Measurements from ENCODE around the gene ULBP1.

GRCh38 chr6:149987602-149988107 lies 23.9 kb downstream of the ULBP1 start:
- TF ChIP-seq CTCF (IDR thresholded peaks at IDR 0.05) (no peak), POLR2AphosphoS5 (IDR thresholded peaks at IDR 0.05; ENCODE audit: low read depth, low read length) (no peak), TCF7L2 (IDR thresholded peaks at IDR 0.05; ENCODE audit: low read depth, low read length) (no peak)
- TF ChIP-seq, protein P1, sequence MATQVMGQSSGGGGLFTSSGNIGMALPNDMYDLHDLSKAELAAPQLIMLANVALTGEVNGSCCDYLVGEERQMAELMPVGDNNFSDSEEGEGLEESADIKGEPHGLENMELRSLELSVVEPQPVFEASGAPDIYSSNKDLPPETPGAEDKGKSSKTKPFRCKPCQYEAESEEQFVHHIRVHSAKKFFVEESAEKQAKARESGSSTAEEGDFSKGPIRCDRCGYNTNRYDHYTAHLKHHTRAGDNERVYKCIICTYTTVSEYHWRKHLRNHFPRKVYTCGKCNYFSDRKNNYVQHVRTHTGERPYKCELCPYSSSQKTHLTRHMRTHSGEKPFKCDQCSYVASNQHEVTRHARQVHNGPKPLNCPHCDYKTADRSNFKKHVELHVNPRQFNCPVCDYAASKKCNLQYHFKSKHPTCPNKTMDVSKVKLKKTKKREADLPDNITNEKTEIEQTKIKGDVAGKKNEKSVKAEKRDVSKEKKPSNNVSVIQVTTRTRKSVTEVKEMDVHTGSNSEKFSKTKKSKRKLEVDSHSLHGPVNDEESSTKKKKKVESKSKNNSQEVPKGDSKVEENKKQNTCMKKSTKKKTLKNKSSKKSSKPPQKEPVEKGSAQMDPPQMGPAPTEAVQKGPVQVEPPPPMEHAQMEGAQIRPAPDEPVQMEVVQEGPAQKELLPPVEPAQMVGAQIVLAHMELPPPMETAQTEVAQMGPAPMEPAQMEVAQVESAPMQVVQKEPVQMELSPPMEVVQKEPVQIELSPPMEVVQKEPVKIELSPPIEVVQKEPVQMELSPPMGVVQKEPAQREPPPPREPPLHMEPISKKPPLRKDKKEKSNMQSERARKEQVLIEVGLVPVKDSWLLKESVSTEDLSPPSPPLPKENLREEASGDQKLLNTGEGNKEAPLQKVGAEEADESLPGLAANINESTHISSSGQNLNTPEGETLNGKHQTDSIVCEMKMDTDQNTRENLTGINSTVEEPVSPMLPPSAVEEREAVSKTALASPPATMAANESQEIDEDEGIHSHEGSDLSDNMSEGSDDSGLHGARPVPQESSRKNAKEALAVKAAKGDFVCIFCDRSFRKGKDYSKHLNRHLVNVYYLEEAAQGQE (IDR thresholded peaks at IDR 0.05; ENCODE audit: insufficient read depth in 1 of 2, low read depth in 2 of 2, low read length in 1 of 2): no peak
